Measurements from ENCODE around the gene PRSS21. TPM values are rescaled to one million over a fixed set of nuclear protein-coding genes. Genes with fewer than 3 reads are reported as not detected.

PRSS21 gene
- total RNA-seq, 2 experiments from 2014 or later = not detected

GRCh38 chr16:2827374-2827791 is 10.3 kb downstream of the PRSS21 start:
- Histone ChIP-seq H3K4me1 (ENCODE audit: insufficient read depth, low read length) (peaks cover 9% of the 10 kb centered on the region), H3K36me3 (ENCODE audit: insufficient read depth, low read length) (no peaks in the 10 kb centered on the region), H3K27ac (ENCODE audit: low read depth in 1 of 2, low read length in 2 of 2) (no peak overlapping the region), H3K4me3 (ENCODE audit: low read length) (no peak overlapping the region), H3K27me3 (ENCODE audit: control insufficient read depth in 1 of 2, insufficient read depth in 2 of 2, low read length in 2 of 2) (peaks cover 0 to 3% of the 10 kb centered on the region in 2 experiments), H3K9me3 (ENCODE audit: control insufficient read depth in 1 of 2, insufficient read depth in 1 of 2, low read length in 2 of 2) (peaks cover 0 to 16% of the 10 kb centered on the region in 2 experiments)
- no peaks in the 10 kb centered on the region for H3K4me1 Mint-ChIP-seq (ENCODE audit: low read depth)
- no peak for DNase-seq
- no peak overlapping the region for H3K27ac Mint-ChIP-seq
- ChIA-PET POLR2A (no interaction called here), CTCF (no interaction called here)
- no peaks in the 10 kb centered on the region for H3K36me3 Mint-ChIP-seq (ENCODE audit: low read depth)
- ATAC-seq (ENCODE audit: poor library complexity) = no peak
- H3K4me3 Mint-ChIP-seq = no peak overlapping the region
- intact Hi-C loops (cut with DNase I, micrococcal nuclease) = no loop called here
- TF ChIP-seq CTCF (IDR thresholded peaks at IDR 0.05) = no peak
- H3K9me3 Mint-ChIP-seq = no peaks in the 10 kb centered on the region
- peaks cover 4% of the 10 kb centered on the region for H3K27me3 Mint-ChIP-seq

DNA sequence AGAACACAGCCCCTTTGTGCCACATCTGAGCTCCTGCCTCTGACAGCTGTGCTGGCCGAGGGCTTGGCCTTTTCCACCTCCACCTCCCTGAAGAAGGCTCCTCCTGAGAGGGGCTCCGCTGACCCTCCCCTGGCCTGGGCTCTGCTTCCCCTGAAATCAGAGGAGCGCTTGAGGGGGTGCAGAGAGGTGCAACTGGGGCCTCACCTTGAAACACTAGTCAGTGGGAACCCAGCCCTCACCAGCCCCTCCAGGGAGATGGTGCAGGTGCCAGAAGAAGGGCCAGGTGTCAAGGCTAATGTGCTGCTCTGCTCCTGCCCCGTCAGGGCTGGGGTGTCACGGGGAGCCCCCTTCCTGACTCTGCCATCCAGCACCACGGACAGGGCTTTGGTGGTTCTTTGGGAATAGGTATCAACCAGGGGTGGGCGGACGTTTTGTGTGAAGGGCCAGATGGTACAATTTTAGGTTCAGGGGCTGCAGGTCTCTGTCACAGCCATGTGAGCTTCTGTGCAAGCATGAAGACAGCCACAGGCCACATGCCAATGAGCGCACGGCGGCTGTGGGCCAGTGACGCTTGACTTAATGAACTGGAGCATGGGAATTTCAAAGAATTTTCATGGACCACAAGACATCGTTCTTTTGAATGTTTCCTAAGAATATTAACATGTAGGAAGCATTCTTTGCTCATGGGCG is 10.9 kb downstream of the PRSS21 start:
- H3K4me3 ChIP-seq (ENCODE audit: low read length) = no peak overlapping the region
- peaks cover 9% of the 10 kb centered on the region for H3K27me3 Mint-ChIP-seq
- ATAC-seq (ENCODE audit: poor library complexity) (no peak), DNase-seq (no peak)
- no peak overlapping the region for H3K27ac Mint-ChIP-seq
- H3K4me1 Mint-ChIP-seq (ENCODE audit: low read depth) = no peaks in the 10 kb centered on the region
- H3K4me1 ChIP-seq (ENCODE audit: insufficient read depth, low read length) = peaks cover 9% of the 10 kb centered on the region
- intact Hi-C loops (cut with DNase I, micrococcal nuclease) = no loop called here
- CTCF ChIA-PET = no interaction called here
- no peak overlapping the region for H3K4me3 Mint-ChIP-seq
- H3K27me3 ChIP-seq (ENCODE audit: control insufficient read depth in 1 of 2, insufficient read depth in 2 of 2, low read length in 2 of 2) = peaks cover 0 to 3% of the 10 kb centered on the region in 2 experiments
- TF ChIP-seq CTCF (IDR thresholded peaks at IDR 0.05) = no peak
- no peak overlapping the region for H3K27ac ChIP-seq (ENCODE audit: low read depth in 1 of 2, low read length in 2 of 2)
- H3K36me3 Mint-ChIP-seq (ENCODE audit: low read depth) = no peaks in the 10 kb centered on the region
- no peaks in the 10 kb centered on the region for H3K9me3 Mint-ChIP-seq
- H3K36me3 ChIP-seq (ENCODE audit: insufficient read depth, low read length) = no peaks in the 10 kb centered on the region
- H3K9me3 ChIP-seq (ENCODE audit: control insufficient read depth in 1 of 2, insufficient read depth in 1 of 2, low read length in 2 of 2) = peaks cover 0 to 16% of the 10 kb centered on the region in 2 experiments
- POLR2A ChIA-PET = no interaction called here

DNA sequence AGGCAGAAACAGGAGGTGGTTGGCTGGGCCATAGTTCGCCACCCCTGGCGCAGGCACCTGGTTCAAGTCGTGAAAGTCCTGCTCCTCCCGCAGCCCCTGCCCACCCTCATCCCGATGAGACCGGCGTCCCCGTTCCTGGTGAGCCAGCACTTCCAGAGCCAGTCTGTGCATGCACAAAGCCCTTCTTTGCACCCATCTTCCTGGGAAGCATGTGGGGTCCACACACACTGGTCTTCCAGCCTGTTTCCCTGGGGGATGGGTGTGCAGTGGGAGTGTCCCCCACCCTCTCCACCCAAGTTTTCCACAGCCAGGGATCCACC is 11.4 kb downstream of the PRSS21 start:
- Mint-ChIP-seq H3K9me3 (no peaks in the 10 kb centered on the region), H3K36me3 (ENCODE audit: low read depth) (no peaks in the 10 kb centered on the region), H3K27me3 (peaks cover 9% of the 10 kb centered on the region), H3K4me1 (ENCODE audit: low read depth) (no peaks in the 10 kb centered on the region), H3K27ac (no peak overlapping the region), H3K4me3 (no peak overlapping the region)
- Histone ChIP-seq H3K27ac (ENCODE audit: low read depth in 1 of 2, low read length in 2 of 2) (no peak overlapping the region), H3K9me3 (ENCODE audit: control insufficient read depth in 1 of 2, insufficient read depth in 1 of 2, low read length in 2 of 2) (peaks cover 0 to 16% of the 10 kb centered on the region in 2 experiments), H3K36me3 (ENCODE audit: insufficient read depth, low read length) (no peaks in the 10 kb centered on the region), H3K27me3 (ENCODE audit: control insufficient read depth in 1 of 2, insufficient read depth in 2 of 2, low read length in 2 of 2) (peaks cover 0 to 3% of the 10 kb centered on the region in 2 experiments), H3K4me1 (ENCODE audit: insufficient read depth, low read length) (peaks cover 9% of the 10 kb centered on the region), H3K4me3 (ENCODE audit: low read length) (no peak overlapping the region)
- DNase-seq (no peak), ATAC-seq (ENCODE audit: poor library complexity) (no peak)
- ChIA-PET CTCF (no interaction called here), POLR2A (no interaction called here)
- TF ChIP-seq CTCF (IDR thresholded peaks at IDR 0.05) = no peak
- intact Hi-C loops (cut with DNase I, micrococcal nuclease) = no loop called here
